ENCODE measurements around the gene SLC27A6.

DNA sequence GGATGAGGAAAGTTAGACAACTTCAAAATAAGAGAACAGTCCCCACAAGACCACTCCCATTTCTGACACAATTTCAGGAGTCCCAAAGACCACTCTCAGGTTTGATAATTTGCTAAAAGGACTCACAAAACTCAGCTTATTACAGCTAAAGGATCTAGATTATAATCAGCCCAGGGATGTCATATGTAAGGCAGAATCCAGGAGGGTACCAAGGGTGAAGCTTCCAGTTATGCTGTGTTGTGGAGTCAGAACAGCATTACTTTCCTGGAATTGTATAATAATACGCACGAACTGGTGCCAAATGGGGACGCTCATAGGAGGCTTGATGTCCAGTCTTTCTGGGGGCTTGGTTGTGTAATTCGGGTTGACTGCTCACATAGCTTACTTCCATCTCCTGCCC, 55.4 kb downstream of the SLC27A6 start:
- no peak for TF ChIP-seq EZH2 (IDR thresholded peaks at IDR 0.05; ENCODE audit: insufficient read depth, poor library complexity, severe bottlenecking)
- TF ChIP-seq EZH2phosphoT487 (IDR thresholded peaks at IDR 0.05; ENCODE audit: insufficient read depth, low read depth): no peak

All from GM23248 (cell line).